ENCODE results near the gene DGKE. TPM values are rescaled to one million over a fixed set of nuclear protein-coding genes. Genes with fewer than 3 reads are reported as not detected.

DGKE gene
- total RNA-seq, 1 donor from 2014 or later = 10.4 TPM

GRCh38 chr17:56812901-56813388, 21.0 kb upstream of the DGKE start:
- DNase-seq (ENCODE audit: low spot score) = no peak

- DNase-seq (ENCODE audit: low spot score) = no peak
Observed at GRCh38 chr17:56815711-56816110, 18.2 kb upstream of the DGKE start.

GRCh38 chr17:56817066-56817465, 16.9 kb upstream of the DGKE start:
- no peak for DNase-seq (ENCODE audit: low spot score)

- DNase-seq (ENCODE audit: low spot score) = no peak
Observed at GRCh38 chr17:56819030-56819429, 14.9 kb upstream of the DGKE start.

GRCh38 chr17:56819431-56820145, 14.4 kb upstream of the DGKE start:
- DNase-seq (ENCODE audit: low spot score) = peak; percentile 74

GRCh38 chr17:56820207-56820606, 13.7 kb upstream of the DGKE start:
- no peak for DNase-seq (ENCODE audit: low spot score)

GRCh38 chr17:56821847-56822534, 12.0 kb upstream of the DGKE start:
- DNase-seq (ENCODE audit: low spot score) = no peak

GRCh38 chr17:56822725-56823124, 11.2 kb upstream of the DGKE start:
- no peak for DNase-seq (ENCODE audit: low spot score)

- no peak for DNase-seq (ENCODE audit: low spot score)
Observed at GRCh38 chr17:56823848-56824247, 10.1 kb upstream of the DGKE start.

GRCh38 chr17:56824503-56824902, 9.4 kb upstream of the DGKE start:
- DNase-seq (ENCODE audit: low spot score) = no peak

- no peak for DNase-seq (ENCODE audit: low spot score)
Observed at GRCh38 chr17:56826611-56827414, 7.1 kb upstream of the DGKE start.

GRCh38 chr17:56830726-56831368, 3.1 kb upstream of the DGKE start:
- DNase-seq (ENCODE audit: low spot score) = no peak

GRCh38 chr17:56831369-56832095, 2.4 kb upstream of the DGKE start:
- DNase-seq (ENCODE audit: low spot score) = no peak

- no peak for DNase-seq (ENCODE audit: low spot score)
Observed at GRCh38 chr17:56832446-56832845, 1.5 kb upstream of the DGKE start.

GRCh38 chr17:56833057-56833808, 718 bp upstream of the DGKE start:
- DNase-seq (ENCODE audit: low spot score) = peak; percentile 64

GRCh38 chr17:56834380-56835263, 671 bp downstream of the DGKE start:
- peak; percentile 24 for DNase-seq (ENCODE audit: low spot score)

GRCh38 chr17:56835264-56835585, 1.3 kb downstream of the DGKE start:
- DNase-seq (ENCODE audit: low spot score) = no peak

- no peak for DNase-seq (ENCODE audit: low spot score)
Observed at GRCh38 chr17:56838687-56839086, 4.7 kb downstream of the DGKE start.

GRCh38 chr17:56842577-56842976, 8.6 kb downstream of the DGKE start:
- DNase-seq (ENCODE audit: low spot score) = no peak

- DNase-seq (ENCODE audit: low spot score) = no peak
Observed at GRCh38 chr17:56845934-56846333, 12.0 kb downstream of the DGKE start.
